Transverse colon (tissue), 3 donors: ENCODE results near the gene DOCK1.

Source experiments
- CTCF ChIP-seq, 5 experiments: fragments of 200-600 bp in 3 of 5; fragments of 450-650 bp in 2 of 5; sonication (generic) in 3 of 5; IDR thresholded peaks; 1 replicate in 2 of 5; 2 replicates in 3 of 5; pipeline ENCODE4 v1.5.1; 2016 to 2017; ENCODE audit warnings: antibody characterized with exemption in 5 of 5, inconsistent platforms in 3 of 5, mild to moderate bottlenecking in 2 of 5, moderate library complexity in 1 of 5
- POLR2A ChIP-seq: fragments of 450-650 bp; IDR thresholded peaks from one replicate; pipeline ENCODE4 v1.6.1; 2016; ENCODE audit warnings: antibody characterized with exemption, mild to moderate bottlenecking, moderate library complexity

DNA sequence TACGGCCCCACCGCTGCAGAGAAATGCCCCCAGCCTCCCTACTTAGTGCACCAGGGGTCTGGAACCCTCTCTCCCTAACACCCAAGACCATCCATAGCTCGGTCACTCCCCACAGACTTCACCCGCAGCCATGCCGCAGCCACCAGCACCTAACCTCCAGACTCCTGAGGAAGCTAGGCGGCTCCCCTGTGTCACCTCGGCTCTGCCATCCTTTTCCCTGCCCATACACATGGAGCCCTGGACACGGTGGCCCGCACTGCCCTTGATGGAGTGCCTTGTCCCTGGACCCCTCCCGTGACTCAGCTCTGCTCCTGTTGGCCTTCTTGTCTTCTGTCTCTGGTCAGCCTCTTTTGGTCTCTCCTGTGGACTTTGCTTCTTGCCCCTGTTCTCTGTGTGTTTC, 183.7 kb downstream of the DOCK1 start:
- TF ChIP-seq CTCF (IDR thresholded peaks at IDR 0.05) (no peak), POLR2A (no peak)
